Cardiac septum (tissue), 1 donor: ENCODE measurements around the gene ASPM. TPM values are rescaled to one million over a fixed set of nuclear protein-coding genes. Genes with fewer than 3 reads are reported as not detected.
"Not testable (repeated sequence)": the region's sequence is repeated elsewhere in the genome, so short reads cannot be mapped to it uniquely, and the experiment has no call there.

Experiments used
- DNase-seq: peaks from one replicate; pipeline ENCODE4 v3.0.0-alpha.2; 2020; ENCODE audit warnings: low spot score
- intact Hi-C: fragments of 100-400 bp; cut with DNase I; formaldehyde crosslinking; loops from one replicate; pipeline ENCODE4 v1.14.0; 2022
- total RNA-seq: library from RNA; stranded (reverse); fragmentation: NEBNext Ultra II Directional; extraction: Animal tissue kit (Norgen Biotek cat#: 25700); gene quantifications from one replicate; pipeline ENCODE4 v1.2.1, GENCODE V29; 2021
- donor health status: DM: no; HTN: no; CAD: no.

The ASPM gene
- total RNA-seq, 1 donor from 2014 or later, result 0.57 TPM

DNA sequence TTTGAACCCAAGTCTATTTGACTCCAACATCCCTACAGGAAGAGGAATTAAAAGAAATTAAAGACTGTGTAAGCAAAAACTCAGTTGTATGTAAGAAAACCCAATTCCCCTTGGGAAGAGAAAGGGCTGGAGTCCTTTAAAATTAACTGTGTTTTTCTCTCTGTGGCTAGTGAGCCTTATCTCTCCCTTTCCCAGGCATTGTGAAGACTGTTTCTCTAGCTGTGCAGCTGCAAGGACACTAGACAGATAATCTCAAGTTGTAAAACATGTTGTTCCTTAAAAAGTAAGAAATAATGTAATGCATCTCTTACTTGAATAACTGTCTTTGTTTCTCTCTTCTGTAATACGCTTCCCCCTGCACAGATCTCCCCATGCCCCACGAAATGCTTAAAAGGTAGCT is 49.5 kb downstream of the ASPM start:
- intact Hi-C loops, DNase-seq: not testable (repeated sequence)

GRCh38 chr1:197096137-197096536 is 50.3 kb downstream of the ASPM start:
- DNase-seq, result no peak
- intact Hi-C loops, result no loop called here

DNA sequence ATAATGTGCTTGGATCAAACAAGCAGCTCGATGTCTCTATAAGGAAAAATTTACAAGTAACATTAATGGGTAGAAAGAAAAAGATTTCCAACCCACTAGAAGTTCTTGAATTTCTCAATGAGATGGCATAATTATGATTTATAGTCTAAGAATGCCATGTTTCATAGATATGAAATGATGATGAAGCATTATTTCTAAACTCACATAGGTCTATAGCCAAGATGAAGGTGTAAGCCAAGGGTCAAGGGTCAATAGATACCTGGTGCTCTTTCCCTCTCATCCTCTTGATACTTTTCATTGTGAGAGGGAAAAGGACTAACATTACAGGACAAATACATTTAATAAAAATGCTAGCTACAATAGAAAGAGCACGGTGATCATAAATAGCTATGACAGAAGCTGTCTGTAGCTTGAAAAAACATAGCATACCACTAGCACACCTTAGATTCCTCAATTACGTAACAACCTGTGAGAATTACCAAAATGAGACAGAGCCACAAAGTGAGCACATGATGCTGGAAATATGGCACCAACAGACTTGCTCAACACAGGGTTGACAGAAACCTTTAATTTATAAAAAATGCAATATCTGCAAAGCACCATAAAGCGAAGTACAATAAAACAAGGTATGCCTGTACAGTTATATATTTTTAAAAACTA is 53.1 kb downstream of the ASPM start:
- DNase-seq, result no peak

GRCh38 chr1:197092491-197093023 is 53.9 kb downstream of the ASPM start:
- no peak for DNase-seq
- intact Hi-C loops, result no loop called here

More for the DNA sequence above, 53.1 kb downstream of the ASPM start:
- intact Hi-C loops, result no loop called here

DNA sequence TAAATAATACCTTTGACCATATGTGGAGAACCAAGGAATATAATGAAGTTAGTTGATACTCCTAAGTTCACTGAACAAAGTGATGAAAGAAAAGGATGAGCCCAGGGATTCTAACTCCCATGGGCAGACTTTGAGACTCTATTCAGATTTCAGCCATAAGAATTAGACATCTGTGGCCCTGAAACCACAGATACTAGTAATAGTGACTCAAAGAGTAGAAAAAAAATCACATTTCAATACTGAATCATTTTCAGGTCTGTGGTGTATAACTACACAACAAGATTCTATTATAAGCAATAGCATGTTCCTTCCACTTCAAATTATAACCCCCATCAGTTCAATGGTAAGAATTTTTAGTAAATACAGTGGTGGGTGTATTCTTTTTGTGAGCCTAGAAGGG is 63.0 kb downstream of the ASPM start:
- no peak for DNase-seq
- intact Hi-C loops, result no loop called here

DNA sequence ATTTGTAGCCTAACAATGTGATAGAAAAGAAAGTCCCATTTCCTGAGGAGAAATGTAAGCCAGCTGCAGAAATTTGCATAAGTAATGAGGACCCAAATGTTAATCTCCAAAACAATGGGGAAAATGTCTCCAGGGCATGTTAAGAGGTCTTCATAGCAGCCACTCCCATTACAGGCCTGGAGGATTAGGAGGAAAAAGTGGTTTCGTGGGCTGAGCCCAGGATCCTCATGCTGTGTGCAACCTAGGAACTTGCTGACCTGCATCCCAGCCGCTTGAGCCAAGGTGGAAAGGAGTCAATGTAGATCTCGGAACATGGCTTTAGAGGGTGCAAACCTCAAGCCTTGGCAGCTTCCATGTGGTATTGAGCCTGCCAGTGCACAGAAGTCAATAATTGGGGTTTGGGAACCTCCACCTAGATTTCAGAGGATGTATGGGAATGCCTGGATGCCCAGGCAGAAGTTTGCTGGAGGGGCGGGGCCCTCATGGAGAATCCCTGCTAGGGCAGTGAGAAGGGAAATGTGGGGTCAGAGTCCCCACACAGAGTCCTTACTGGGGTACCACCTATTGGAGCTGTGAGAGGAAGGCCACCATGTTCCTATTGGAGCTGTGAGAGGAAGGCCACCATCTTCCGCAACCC is 65.2 kb downstream of the ASPM start:
- intact Hi-C loops, result no loop called here
- no peak for DNase-seq

- intact Hi-C loops, result no loop called here
- DNase-seq, result no peak
Measured at GRCh38 chr1:197080323-197080722, 66.1 kb downstream of the ASPM start.

- intact Hi-C loops, result no loop called here
- no peak for DNase-seq
Measured at GRCh38 chr1:197076585-197076984, 69.9 kb downstream of the ASPM start.

DNA sequence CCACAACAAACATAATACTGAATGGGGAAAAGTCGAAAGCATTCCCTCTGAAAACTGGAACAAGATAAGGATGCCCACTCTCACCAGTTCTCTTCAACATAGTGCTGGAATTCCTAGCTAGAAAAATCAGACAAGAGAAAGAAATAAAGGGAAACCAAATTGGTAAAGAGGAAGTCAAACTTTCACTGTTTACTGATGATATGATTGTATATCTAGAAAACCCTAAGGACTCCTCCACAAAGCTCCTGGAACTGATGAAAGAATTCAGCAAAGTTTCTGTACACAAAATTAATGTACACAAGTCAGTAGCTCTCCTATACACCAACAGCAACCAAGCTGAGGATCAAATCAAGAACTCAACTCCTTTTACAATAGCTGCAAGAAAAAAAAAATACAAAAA is 72.5 kb downstream of the ASPM start:
- no peak for DNase-seq
- intact Hi-C loops, result no loop called here

DNA sequence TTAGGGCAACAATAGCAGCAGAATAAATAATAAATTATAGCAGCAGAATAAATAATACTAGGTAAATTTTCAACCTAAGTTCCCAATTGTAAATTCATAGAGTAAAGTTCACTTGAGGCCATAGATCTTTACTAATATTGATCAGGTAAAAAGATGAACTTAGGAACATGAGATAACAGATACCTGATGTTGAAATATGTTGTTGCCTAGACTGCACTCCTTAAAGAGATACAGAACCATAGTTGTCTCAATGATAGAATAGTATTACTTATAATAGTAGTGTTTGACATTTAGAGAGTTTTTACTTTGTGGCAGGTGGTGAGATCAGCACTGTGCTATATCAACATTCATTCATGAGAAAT is 79.0 kb downstream of the ASPM start:
- DNase-seq, result no peak
- intact Hi-C loops, result no loop called here

GRCh38 chr1:197066719-197067456 is 79.6 kb downstream of the ASPM start, which contains the start of gene F13B:
TSS of gene F13B (minus strand) at chr1:197067260. CDS start at chr1:197067223, 37 bp downstream.
- intact Hi-C loops, result no loop called here
- DNase-seq, result no peak

DNA sequence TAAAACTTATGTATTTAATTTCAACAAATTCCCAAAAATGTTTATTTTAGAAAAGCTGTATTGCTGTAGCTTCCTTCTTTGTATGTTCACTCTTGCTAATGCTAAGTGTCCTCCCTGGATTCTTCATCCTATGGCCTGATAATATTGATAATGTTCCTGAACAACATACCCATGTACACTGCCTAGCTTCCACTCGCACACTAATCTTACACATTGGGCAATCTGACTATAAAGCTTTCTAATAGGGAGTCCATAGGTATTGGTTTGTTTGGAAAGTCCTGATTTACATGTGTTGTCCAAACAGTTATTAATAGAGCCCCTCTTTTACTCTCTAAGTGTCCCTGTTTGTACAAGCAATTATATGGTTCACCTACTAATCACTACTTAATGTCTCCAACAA is 80.2 kb downstream of the ASPM start:
- no peak for DNase-seq
- intact Hi-C loops, result no loop called here

GRCh38 chr1:197065559-197065958 is 80.9 kb downstream of the ASPM start:
- intact Hi-C loops, result no loop called here
- no peak for DNase-seq

- DNase-seq, result no peak
- intact Hi-C loops, result no loop called here
Measured at GRCh38 chr1:197063212-197063611, 83.3 kb downstream of the ASPM start.

DNA sequence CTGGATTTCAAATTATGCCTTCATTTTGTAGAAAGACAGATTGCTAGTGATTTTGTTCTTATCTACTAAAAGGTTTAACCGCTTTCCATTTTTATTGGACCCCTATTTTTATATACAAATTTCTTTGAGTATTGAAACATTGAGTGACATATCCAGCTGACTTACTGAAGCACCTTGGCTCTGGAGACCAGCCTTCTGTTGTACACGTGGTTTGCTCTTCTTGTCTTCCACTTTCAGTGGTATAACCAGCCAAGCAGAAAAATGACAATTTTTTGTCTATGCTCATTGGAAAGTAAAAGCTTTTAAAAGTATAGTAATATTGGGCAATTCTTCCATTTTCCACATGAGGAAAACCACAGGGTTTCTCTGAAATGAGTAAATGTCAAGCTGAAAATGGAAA is 83.8 kb downstream of the ASPM start:
- intact Hi-C loops, result no loop called here
- DNase-seq, result no peak

DNA sequence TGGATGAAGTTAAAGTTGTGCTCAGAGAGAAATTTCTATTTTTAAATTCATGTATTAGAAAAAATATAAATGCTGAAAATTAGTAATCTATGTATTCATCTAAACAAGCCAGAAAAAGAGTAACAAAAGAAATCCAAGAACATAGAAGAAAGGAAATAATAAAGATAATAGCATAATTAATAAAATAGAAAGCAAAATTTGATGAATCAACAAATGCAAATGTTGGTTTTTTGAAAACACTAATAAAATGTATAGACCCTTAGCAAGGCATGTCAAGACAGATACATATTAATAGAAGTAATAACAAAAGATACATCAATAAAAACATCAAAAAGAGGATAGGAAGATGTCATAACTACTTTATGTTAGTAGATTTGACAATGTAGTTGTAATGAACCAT is 97.4 kb downstream of the ASPM start:
- no peak for DNase-seq
- intact Hi-C loops, result no loop called here

GRCh38 chr1:197042676-197043341 is 103.7 kb downstream of the ASPM start:
- DNase-seq, result no peak
- intact Hi-C loops, result no loop called here

DNA sequence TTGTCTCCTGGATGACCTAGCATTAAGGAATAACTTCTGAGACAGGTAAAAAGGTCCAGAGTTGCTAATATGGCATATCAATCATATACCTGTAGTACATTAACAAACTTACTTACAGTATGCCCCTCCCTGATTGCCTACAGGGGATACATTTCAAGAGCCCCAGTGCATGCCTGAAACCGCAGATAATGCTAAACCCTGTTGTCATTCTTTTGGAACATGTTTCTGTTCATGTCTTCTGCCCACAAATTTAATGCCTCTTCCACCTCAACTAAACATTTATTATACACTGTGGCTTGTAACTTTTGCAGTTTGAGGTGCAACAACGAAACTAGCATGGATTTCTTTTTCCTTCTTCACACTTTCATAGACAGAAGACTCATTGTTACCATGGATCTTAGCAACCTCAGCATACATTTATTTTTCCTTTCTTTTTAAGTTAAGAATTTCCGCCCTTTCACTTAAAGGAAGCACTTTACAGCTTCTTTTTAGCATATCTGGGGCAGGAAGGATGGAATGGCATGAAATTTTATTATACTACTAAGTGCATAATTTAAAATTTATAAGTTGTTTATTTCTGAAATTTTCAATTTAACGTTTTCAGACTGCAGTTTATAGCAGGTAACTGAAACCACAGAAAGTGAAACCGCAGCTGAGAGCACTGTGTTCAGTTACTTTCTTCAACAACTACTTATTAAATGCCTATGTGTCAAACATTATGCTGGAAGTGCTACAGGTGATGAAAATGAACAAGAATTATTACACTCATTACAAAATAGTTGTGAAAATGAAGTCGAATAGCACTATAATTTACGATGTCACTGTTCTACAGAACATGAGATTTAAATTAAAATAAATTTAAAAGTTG is 104.7 kb downstream of the ASPM start:
- intact Hi-C loops, result no loop called here
- no peak for DNase-seq

DNA sequence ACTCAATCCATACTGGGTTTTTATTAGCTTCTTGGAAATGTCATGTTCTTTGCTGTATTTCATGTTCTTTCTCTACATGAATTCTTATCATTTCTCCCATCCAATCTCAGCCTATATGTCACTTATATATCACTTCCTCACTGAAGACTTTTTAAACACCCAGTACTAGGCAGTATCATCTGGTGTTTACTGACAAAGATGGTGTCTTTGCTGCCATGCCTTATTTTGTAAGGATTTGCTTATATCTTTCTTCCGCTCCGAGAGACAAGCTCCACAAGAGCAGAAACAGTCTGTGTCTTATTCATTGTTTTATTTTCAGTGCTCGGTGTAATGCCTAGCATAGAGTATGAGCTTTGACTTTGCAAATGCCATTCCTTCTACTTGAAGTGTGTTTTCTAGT is 109.6 kb downstream of the ASPM start:
- intact Hi-C loops, result no loop called here

More for the DNA sequence above, 109.6 kb downstream of the ASPM start:
- DNase-seq, result no peak
